HEK293T (cell line): ENCODE data around the gene TGDS.

Experiments used
- CTCF ChIA-PET: fragments of 350-600 bp; formaldehyde crosslinking; extraction: SDS; loops from one replicate; lab custom pipeline; 2021; ENCODE audit warnings: antibody characterized with exemption, inconsistent platforms; lab: Yijun Ruan, JAX
- POLR2A ChIA-PET: fragments of 350-600 bp; formaldehyde crosslinking; extraction: SDS; loops from one replicate; lab custom pipeline; 2020; ENCODE audit warnings: antibody characterized with exemption, inconsistent platforms; lab: Yijun Ruan, JAX
- DNase-seq: peaks from one replicate; pipeline ENCODE4 v3.0.0; 2012; ENCODE audit warnings: mixed read lengths; ENCODE audit errors: extremely low spot score
- ARNT ChIP-seq: fragments of 450-650 bp; IDR thresholded peaks from 2 replicates; pipeline ENCODE4 v1.6.1; 2017; ENCODE audit warnings: mild to moderate bottlenecking
- BHLHE40 ChIP-seq: fragments of 450-650 bp; IDR thresholded peaks from 2 replicates; pipeline ENCODE4 v1.6.1; 2016; ENCODE audit warnings: mild to moderate bottlenecking, moderate library complexity, borderline replicate concordance
- CTBP1 ChIP-seq: fragments of 450-650 bp; IDR thresholded peaks from 2 replicates; pipeline ENCODE4 v1.6.1; 2016; ENCODE audit warnings: borderline replicate concordance
- ELF4 ChIP-seq: fragments of 450-650 bp; IDR thresholded peaks from 2 replicates; pipeline ENCODE4 v1.6.1; 2017; ENCODE audit warnings: antibody characterized with exemption
- FOXA1 ChIP-seq: fragments of 450-650 bp; IDR thresholded peaks from 2 replicates; pipeline ENCODE4 v1.6.1; 2016; ENCODE audit warnings: mild to moderate bottlenecking
- FOXK2 ChIP-seq: fragments of 450-650 bp; IDR thresholded peaks from 2 replicates; pipeline ENCODE4 v1.6.1; 2016; ENCODE audit warnings: mild to moderate bottlenecking
- FOXM1 ChIP-seq: fragments of 450-650 bp; IDR thresholded peaks from 2 replicates; pipeline ENCODE4 v1.6.1; 2017; ENCODE audit warnings: mild to moderate bottlenecking, borderline replicate concordance
- HDGF ChIP-seq: fragments of 450-650 bp; IDR thresholded peaks from 2 replicates; pipeline ENCODE4 v1.6.1; 2017; ENCODE audit warnings: antibody characterized with exemption, borderline replicate concordance
- L3MBTL2 ChIP-seq: fragments of 450-650 bp; conservative IDR thresholded peaks from 2 replicates; pipeline ENCODE4 v1.6.1; 2016; ENCODE audit warnings: mild to moderate bottlenecking
- LEF1 ChIP-seq: fragments of 450-650 bp; IDR thresholded peaks from 2 replicates; pipeline ENCODE4 v1.6.1; 2017; ENCODE audit warnings: mild to moderate bottlenecking, borderline replicate concordance
- NFRKB ChIP-seq: fragments of 450-650 bp; IDR thresholded peaks from 2 replicates; pipeline ENCODE4 v1.6.1; 2016; ENCODE audit warnings: mild to moderate bottlenecking, moderate library complexity
- PKNOX1 ChIP-seq: fragments of 450-650 bp; IDR thresholded peaks from 2 replicates; pipeline ENCODE4 v1.6.1; 2016
- SP1 ChIP-seq: fragments of 450-650 bp; IDR thresholded peaks from 2 replicates; pipeline ENCODE4 v1.6.1; 2017
- SUZ12 ChIP-seq: fragments of 450-650 bp; IDR thresholded peaks from 2 replicates; pipeline ENCODE4 v1.6.1; 2016; ENCODE audit warnings: mild to moderate bottlenecking
- TARDBP ChIP-seq: fragments of 450-650 bp; IDR thresholded peaks from 2 replicates; pipeline ENCODE4 v1.6.1; 2016
- ZNF384 ChIP-seq: fragments of 450-650 bp; IDR thresholded peaks from 2 replicates; pipeline ENCODE4 v1.6.1; 2016

Gene TGDS

GRCh38 chr13:94630858-94631257 is 34.9 kb upstream of the TGDS start:
- TF ChIP-seq ELF4 (no peak), PKNOX1 (no peak), SUZ12 (no peak), FOXM1 (no peak), ZNF384 (no peak), FOXK2 (no peak), L3MBTL2 (no peak), CTBP1 (no peak), LEF1 (no peak), SP1 (no peak), NFRKB (no peak), BHLHE40 (no peak), FOXA1 (no peak), HDGF (no peak), ARNT (no peak), TARDBP (no peak)
- POLR2A ChIA-PET = interaction anchor here (1.4 kb wide), 1 partner anchor 35 kb away, joined by 4 read pairs; the partner anchor contains the start of gene TGDS
- CTCF ChIA-PET = interaction anchor here (1.0 to 1.1 kb wide), 2 partner anchors 8 to 11 kb away, joined by 3 to 5 read pairs; no protein-coding TSS in a partner anchor
- DNase-seq = no peak

DNA sequence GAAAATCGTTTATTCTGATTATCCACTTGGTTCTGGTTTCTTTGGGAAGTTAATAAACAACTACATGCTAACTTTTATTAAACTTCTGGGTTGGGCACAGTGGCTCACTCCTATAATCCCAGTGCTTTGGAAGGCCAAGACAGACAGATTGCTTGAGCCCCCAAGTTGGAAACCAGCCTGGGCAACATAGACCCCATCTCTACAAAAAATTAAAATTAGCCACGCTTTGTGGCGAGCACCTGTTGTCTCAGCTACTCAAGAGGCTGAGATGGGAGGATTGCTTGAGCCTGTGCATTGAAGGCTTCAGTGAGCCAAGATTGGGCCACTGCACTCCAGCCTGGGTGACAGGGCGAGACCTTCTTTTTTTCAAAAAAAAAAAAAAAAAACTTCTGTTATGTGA is 27.4 kb upstream of the TGDS start:
- ChIA-PET CTCF (interaction anchor here (8.5 kb wide), 1 partner anchor 188 kb away, joined by 175 read pairs; no protein-coding TSS in a partner anchor), POLR2A (no interaction called here)
- TF ChIP-seq PKNOX1 (no peak), SUZ12 (no peak), L3MBTL2 (no peak), FOXM1 (no peak)
- no peak for DNase-seq

DNA sequence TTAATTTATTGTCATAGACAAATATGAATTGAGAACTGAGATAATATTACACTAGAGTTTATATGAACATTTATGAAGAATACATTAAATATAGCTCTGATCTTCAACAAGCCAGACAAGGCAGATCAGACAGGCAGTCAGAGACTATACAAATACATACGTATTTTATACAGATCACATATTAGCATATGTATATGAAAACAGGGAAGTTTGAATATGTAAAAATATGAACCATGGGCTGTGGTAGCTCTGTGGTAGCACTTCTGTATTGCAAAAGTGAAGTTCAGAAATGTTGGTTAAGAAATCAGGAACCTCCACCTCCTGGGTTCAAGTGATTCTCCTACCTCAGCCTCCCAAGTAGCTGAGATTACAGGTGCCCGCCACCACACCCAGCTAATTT is 26.4 kb upstream of the TGDS start:
- ChIA-PET CTCF (interaction anchor here (0.8 to 8.5 kb wide), 3 partner anchors 8 to 187 kb away, joined by 3 to 175 read pairs (median 3); no protein-coding TSS in a partner anchor), POLR2A (no interaction called here)
- DNase-seq = no peak
- TF ChIP-seq ELF4 (no peak), L3MBTL2 (no peak), HDGF (no peak), TARDBP (no peak), PKNOX1 (no peak), CTBP1 (no peak), FOXA1 (no peak), SUZ12 (no peak), FOXM1 (no peak), NFRKB (no peak), FOXK2 (no peak)

- ChIA-PET CTCF (interaction anchor here (0.6 to 8.5 kb wide), 18 partner anchors 10 to 1658 kb away, joined by 3 to 175 read pairs (median 4); partner anchors contain the start of gene GPC6), POLR2A (interaction anchor here (0.8 to 1.8 kb wide), 3 partner anchors 9 to 71 kb away, joined by 3 to 7 read pairs (median 7); partner anchors contain the start of gene TGDS)
- TF ChIP-seq ELF4 (0 out of 2 replicates have a peak, but pooled peaks have one; percentile 13), HDGF (no peak)
- DNase-seq = peak; percentile 75
Measured at GRCh38 chr13:94620286-94620896, 24.4 kb upstream of the TGDS start.

- 0 out of 2 replicates have a peak, but pooled peaks have one; percentile 4 for TF ChIP-seq PKNOX1
- TF ChIP-seq NFRKB = no peak
- ChIA-PET CTCF (interaction anchor here (0.6 to 8.5 kb wide), 26 partner anchors 9 to 1267 kb away, joined by 3 to 175 read pairs (median 4); partner anchors contain the start of gene TGDS), POLR2A (interaction anchor here (0.8 to 1.9 kb wide), 5 partner anchors 12 to 184 kb away, joined by 3 to 7 read pairs (median 5); partner anchors contain the start of genes GPR180 and TGDS)
- DNase-seq = peak; percentile 49
Measured at GRCh38 chr13:94617389-94618000, 21.5 kb upstream of the TGDS start.

DNA sequence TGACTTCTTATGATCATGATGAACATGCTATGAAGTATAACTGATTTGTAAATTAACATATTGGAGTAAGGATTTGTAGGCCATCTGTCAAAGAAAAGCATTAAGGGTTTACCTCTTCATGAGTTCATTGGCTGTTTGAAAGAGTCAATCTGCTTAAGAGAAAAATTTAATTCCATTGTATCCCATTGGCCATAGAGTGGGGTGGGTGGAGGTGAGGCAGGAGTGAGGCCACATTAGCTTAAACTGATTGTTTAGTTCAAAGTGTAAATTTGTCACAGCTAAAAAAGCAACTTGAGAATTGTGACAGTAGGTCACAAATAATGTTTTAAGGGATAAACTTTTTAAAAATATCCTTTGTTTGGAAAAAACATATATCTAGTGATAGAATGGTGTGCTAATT is 17.1 kb upstream of the TGDS start:
- POLR2A ChIA-PET = interaction anchor here (1.8 kb wide), 1 partner anchor 17 kb away, joined by 6 read pairs; the partner anchor contains the start of gene TGDS
- DNase-seq = no peak
- TF ChIP-seq TARDBP = no peak
- TF ChIP-seq NFRKB = no peak
- no peak for TF ChIP-seq ZNF384
- no peak for TF ChIP-seq LEF1
- no peak for TF ChIP-seq L3MBTL2
- no peak for TF ChIP-seq CTBP1
- TF ChIP-seq BHLHE40 = no peak
- TF ChIP-seq FOXA1 = no peak
- TF ChIP-seq FOXM1 = no peak
- no peak for TF ChIP-seq SUZ12
- no peak for TF ChIP-seq FOXK2
- no peak for TF ChIP-seq PKNOX1
- CTCF ChIA-PET = interaction anchor here (0.8 to 1.4 kb wide), 2 partner anchors 60 to 177 kb away, joined by 4 to 5 read pairs; no protein-coding TSS in a partner anchor
